HG02973 (cell line): Measurements from ENCODE around the gene GALNT9.

ENCODE experiments used
- ATAC-seq: cut with Tn5 transposase; IDR thresholded peaks from one replicate; pipeline ENCODE4 v1.9.1; 2021; ENCODE audit warnings: moderate library complexity; ENCODE audit not compliant: unreplicated experiment

GALNT9 gene

DNA sequence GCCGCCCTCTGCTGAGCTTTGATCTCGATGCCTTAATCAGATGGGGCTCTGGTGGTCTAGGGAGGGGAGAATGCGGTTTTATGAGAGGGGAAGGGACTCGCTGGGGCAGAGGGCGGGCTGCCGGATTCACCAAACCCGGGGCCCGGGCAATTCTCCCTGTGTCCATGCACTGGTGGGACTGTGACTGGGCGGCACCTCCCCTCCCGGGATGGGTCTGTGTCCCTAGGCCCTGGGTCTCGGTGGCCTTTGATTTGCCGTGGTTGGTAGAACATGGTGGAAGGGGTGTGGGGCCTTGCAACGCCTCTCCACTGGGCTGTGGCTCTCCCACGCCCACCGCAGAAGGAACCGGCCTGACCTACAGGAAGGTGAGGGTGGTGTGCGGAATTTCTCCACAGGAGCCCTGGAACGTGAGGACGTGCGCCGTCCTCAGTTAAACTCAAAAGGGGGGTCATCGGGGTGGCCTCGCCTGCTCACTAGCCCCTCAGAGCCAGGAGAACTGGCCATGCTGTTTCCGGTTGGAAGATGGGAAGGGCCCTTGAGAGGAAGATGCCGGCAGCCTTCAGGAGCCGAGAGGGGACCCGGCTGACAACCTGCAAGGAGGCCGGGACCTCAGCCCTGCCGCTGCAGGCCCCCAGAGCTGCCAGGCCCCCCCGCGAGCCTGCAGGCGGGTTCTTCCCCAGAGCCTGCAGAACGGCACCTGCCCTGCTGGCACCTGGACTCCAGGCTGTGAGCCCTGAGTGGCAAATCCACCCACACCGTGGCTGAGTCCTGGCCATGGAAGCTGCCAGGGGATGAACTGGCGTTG lies 141.5 kb downstream of the GALNT9 start:
- ATAC-seq, result no peak

DNA sequence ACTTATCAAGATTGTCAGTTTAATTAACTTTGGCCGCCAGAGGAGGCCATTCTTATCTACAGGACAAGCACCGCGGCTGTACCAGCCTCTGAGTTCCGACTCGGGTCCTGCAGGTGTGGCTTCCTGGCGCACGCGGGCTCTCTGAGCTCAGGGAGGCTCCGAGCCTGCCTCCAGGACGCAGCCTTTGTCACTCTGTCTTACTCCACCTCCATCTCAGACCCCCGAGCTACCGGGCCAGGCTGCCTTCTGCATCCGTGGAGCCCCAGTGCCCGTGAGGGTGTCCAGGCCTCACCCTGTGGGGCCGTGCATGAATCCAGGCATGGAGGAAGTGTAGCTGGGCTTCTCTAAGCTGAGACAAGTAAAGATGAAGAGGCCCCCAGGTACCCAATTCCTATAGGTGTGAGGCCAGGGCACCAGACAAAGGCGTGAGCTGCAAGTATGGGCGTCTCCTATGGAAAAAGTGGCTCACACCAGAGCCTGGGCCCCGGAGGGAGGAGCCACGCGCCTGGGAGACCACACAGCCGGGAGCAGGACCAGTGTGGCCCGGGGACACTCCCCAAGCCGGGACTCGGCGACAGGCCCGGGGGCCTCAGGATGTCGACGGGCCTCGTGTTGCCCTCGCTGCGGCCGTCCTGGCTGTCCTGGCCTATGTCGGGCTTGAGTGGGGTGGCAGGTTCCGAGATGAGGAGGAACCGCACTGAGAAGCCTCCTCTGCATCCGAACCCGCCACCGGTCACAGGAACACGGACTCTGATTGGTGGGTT lies 142.3 kb downstream of the GALNT9 start:
- no peak for ATAC-seq

DNA sequence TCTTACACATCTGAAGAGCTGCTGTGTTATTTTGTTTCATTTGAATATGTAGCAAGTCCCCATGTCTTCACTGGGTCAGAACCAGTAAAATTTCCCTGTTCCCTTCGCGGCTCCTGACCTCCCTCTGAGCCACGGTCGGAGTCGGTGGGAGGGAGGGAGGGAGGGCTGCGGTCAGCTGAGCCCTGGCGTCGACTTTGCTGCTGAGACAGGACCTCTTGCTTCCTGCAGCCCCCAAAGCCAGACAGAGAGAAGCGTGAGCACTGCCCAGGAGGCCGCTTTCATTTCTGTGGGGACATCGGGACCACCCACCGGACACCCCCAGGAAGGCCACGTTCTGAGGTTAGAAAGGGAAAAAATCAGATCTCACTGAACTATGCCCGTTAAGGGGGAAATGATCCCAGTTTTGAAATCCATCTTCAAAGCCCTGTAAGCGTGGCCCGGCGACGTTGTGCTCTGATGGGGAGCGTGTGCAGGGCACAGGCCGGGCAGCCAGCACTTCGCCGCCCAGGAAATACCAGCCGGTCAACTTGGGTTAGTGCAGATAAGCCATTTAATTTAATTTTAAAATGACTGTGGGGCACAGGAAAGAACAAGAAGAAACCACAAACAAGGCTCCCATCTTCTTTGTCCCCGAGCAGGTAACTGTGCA lies 143.1 kb downstream of the GALNT9 start:
- no peak for ATAC-seq

DNA sequence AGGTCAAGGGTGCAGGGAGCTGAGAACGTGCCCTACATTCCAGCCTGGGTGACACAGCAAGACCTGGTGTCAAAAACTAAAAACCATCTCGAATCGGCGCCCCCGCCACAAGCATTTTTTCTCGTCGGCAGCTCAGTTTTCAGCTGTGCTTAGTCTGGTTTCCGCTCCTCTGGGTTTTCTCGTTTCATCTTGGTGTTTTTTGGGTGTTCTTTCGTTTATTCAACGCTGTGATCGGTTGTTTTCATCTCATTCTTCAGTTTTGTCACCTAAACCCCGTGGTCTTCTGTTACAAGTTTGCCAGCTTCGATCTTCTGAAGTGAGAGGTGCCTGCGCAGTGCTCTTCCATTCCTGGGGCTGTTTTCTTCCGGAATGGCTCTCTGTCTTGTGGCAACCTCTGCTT lies 143.7 kb downstream of the GALNT9 start:
- ATAC-seq, result no peak

DNA sequence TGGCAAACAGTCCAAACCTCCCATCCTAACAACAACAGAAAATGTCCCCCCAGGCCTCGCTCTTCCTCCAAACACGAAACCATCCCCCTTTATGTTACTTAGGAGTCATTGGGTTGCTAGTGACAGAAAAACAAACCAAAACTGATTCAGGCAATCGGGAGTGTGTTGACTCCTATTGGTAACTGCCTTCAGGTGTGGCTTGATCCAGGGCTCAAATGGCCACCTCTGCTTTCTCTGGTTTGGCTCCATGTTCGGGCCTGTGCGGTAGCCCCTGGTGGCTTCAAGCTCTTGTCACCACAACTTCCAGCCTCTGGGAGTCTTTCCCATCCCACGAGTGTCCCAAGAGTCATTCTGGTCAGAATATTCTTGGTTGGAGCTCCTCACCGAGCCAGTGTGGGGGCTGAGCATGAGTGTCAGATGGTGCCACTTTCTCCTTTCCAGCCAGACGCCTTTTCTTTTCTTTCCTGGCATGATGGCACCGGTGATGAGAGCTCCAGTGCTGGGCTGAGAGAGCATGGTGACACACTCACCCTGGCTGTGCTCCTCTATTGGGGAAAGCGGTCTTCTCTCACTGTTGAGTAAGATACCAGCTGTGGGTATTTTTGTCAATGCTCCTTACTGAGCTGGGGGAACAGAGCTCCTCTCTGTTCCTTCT lies 146.6 kb downstream of the GALNT9 start:
- no peak for ATAC-seq

DNA sequence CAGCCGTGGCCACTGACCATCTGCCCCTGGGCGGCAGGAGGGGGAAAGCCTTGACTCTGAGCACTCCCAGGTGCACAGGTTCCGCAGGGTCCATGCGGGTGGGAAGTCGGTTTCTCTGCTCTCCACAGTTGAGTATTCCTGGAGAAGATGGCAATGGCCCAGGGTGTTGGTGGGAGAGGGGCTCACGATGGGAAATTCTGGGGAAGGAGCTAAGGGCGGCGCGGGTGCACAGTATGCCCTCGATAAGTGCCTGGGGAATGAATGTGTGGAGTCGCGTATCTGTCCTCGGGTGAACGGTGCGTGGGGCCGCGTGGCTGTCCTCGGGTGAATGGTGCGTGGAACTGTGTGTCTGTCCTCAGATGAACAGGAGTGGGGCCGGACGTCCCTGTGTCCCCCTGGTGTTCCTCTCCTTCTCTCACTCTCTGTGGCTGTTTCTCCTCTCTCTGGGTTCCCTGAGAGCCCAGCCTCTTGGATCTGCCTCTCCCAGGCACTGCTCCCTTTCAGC lies 147.1 kb downstream of the GALNT9 start:
- ATAC-seq, result no peak

DNA sequence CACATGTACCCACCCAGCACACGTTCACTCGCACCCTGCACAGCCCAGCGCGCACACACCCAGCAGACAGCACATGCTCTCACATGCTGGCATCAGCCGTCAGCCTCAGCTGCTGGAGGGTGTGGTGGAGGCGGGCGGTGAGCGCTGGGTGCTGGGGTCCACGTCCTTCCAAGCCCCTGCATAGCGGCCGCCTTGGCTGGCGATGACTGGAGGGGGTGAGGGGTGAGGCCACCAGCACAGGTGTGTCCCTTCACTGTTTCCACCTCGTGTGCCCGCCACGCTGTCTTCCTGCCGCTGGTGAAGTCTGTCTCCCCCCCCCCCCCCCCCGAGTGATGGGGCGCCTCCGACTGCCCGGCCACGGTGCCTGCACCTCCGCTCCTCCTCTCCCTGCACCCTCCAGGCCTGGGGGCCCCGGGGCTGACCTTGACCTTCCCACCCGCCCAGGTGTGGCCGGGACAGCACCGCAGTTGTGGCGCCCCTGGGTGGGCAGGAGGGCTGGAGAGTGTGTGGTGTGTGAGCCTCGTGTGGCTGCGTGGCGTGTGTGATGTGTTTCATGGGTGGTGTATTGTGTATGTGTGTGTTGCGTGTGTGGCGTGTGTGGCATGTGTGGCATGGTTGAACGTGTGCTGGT lies 147.7 kb downstream of the GALNT9 start:
- ATAC-seq, result no peak

DNA sequence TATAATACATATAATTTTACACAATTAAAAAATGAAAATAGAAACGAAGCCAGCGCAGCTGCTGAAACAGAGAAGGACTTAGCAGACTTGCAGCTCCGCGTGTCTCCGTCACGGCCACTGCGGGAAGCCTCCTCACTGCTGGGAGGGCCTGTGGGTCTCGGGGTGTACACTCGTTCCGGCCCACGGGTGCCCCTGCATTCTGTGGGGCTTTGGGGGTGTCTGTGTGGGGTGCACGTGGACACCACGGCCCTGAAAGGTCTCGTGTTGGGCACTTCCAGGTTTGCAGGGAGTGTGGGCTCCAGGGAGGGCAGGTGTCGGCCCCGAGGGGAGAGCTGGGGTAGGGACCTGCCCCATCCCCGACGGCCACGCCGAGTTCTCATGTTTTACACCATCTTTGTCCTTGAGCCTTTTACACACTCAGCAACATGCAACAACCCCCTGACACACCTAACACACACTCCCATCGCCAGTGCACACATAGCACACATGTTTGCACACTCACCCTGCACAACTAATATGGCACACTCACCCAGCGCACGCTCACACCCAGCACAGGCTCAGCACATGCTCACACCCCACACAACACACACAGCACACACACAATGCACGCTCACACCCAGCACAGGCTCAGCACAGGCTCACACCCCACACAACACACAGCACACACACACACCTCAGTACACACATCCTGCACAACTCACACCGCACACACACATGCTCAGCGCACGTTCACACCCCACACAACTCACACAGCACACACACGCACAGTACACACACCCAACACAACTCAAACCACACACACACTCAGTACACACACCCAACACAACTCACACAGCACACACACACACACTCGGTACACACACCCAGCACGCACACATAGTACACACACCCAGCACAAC lies 148.5 kb downstream of the GALNT9 start:
- no peak for ATAC-seq

DNA sequence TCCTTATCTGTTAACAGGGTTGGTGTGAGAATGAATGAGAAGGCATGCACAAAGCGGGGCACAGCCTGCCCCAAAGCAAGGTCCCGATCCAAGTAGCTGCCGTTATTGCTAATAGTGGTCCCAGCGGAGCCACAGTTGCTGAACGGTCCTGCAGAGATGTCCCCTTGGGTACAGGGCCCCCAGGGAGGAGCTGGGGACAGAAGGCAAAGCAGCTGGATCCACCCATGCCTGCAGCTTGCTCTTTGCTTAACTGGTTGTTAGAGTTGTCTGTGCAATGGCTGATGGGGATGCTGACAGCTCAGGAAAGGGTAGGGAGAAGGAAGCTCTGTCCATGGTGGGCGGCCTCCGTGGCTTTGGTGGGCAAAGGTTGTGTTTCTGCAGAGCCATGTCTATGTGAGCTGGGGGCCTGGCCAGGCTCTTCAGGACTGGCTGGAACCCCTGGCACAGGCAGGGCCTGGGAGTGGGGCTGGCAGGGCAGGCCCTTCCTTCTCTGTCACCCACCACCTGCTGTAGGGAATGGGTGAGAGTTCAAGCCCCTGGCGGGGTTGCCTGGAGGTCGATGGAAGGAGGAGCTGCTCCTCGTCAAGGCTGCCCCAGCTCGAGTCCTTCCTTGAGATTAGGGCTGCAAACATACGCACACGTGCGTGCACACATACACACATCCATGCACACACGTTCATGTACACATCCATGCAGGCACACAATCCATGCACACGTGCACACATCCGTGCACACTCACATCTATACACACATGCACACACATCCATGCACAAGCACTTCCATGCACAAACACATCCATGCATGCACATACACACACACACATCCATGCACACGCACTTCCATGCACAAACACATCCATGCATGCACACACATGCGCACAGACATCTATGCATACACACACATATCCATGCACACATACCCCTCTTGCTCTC lies 149.7 kb downstream of the GALNT9 start:
- ATAC-seq, result no peak

DNA sequence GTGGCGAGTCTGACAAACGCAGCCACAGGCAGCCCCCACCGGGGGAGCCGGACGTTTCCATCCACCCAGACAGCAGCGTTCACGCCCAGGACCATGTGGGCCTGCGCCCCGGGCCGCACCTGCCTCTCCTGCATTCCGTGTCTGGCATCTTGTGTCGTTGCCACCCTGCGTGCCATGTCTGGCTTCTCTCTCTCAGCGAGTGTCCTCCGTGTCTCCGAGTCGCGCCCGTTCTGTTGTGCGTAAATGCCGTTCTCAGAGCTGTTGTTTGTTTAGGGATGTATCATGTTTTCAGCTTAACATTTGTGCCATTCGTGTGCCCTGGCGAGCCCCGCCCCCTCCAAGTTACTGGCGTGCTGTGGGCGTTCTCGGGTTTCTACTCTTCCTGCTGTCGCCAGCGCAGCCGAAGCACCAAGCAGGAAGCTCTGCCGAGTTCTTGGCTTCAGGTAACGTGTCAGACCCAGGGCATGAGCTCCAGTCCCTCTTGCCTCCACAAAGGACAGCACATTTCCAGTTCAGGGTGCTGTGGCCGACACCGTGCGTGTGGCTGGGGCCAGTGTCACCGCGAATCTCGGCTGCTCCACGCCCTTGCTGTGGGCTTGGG lies 150.5 kb downstream of the GALNT9 start:
- ATAC-seq, result no peak

DNA sequence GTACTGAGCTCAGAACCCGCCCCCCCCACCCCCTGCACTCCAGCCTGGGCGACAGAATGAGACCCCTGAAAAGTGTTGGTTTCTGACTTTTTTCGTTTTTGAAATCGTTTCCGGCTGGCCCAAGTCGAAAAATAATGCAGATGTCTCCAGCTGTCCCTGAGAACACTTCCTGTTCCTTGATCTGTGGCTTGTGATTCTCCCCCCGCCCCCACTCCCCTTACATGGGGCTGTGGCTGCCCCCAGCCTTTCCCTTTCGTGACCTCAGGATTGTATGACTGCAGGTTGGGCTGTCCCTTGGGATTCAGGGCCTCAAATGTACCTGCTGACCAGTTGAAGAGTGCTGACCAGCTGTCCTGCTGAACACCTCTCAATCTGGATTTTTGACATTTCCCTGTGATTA lies 151.1 kb downstream of the GALNT9 start:
- no peak for ATAC-seq

DNA sequence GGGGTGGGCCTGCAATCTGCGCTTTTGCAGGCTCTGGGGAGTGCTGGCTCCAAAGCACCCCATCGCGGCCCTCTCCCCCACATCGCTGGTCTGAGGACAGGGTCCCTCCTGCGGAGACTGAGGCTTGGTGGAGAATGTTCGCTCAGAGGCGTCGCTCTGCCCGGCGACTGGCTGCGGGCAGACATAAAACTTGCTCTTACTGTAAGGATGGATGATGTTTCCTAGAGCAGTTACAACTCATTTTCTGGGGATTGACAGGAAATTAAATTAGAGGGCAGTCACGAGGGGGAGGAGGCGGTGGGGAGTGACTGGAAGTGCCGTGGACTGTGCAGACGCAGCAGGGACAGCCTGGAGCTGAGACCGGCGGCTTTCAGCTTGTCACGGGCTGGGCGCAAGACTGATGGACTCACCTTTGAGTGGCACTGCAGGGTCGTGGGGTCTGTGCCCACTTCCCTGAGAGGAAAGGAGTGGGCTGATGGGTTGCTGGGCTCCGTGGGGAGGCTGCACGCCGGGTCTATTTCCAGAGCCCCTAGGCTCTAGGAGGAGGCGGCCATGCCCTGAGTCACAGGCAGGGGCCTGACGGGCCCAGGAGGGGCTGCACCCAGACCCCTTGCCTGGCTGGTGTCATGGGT lies 152.4 kb downstream of the GALNT9 start:
- ATAC-seq, result no peak

DNA sequence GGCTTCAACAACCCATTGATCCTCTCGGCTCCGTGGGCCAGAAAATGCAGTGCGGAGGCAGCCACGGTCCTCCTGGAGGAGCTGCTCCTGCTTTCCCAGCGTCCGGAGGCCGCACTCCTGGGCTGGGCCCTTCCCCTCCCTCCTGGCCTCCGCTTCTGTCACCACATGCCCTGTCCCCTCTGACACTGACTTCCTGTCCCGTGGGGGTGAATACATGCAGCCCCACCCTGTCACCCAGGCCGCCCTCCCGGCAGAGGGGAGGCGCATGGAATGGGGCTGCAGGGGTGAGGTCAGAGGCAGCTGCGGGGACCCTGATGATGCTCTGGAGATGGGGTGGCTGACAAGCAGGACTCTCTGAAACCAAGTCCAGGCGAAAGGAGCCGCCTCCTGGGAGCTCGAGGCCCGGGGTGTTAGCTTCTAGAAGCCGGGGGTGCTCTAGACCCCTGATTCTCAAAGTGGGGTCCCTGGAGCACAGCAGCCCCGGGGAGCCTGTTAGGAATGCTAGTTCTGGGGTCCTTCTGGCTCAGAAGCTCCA lies 152.9 kb downstream of the GALNT9 start:
- ATAC-seq, result no peak

DNA sequence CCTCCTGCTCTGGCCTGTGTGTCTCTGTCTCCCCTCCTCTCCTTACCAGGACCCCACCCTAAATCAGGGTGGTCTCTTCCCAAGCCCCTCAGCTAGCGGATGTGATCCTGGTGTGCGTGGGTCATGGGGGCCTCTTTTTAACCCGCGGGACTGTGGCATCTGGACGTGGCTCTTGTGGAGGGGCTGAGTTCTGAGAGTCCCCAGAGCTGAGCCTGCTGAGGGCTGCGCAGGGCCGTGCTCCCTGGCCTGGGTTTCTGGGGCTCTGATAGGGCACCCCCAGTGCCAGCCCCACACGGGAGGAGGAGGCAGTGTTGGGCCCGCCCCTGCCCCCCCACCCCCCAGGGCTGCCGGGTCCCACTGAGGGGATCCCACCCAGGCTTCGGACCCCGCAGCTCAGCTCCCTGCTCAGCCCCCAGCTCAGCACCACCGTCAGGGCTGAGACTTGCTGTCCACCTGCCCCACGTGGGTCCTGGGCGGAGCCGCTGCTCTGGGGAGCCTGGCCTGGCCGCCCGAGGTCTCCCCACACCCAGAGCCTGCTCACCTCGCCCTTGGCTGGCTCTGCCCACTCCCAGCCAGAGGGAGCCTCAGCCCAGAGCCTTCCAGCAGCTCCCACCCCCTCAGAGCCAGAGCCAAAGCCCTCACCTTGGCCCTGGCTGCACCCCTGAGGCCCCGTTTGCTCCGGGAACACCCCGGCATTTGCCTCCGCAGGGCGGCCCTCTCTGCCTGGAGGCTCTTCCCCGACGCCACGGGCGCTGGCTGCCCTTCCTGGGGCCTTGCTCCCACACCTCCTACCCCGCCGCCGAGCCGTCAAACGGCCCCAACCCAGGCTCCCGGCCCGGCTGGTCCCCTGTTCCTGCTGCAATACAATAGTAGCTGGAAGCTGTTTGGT lies 153.6 kb downstream of the GALNT9 start:
- ATAC-seq, result no peak

DNA sequence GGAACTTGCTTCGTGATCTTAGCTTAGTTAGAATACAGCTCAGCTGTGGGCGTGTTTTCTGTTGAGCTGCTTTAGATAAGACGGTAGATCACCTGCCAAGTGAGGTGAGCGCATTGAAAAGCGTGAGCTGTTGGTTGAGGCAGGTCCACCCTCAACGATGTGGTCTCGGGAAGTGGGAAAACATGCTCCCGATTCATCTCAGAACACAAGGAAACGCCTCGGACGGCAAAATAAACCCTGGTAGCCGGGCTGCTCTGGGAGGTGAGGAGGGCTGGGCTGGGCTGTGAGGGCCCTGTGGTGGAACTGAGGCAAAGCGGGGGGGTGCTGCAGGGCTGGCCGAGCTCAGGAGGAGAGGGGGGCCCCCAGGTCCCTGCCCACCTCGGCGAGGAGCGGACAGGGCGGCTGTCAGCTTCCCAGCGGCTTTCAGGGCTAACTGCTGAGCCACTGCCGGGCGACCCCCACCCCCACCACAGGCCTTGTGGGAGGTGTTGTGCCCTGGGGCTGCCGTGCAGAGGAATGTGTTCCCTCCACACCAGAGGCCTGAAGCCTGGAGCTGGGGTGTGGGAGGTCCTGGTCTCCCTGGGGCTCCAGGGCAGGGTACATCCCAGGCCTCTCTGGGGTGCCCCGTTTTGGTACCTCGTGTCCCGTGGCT lies 154.4 kb downstream of the GALNT9 start:
- no peak for ATAC-seq
